OCI-M2 (cell line): ENCODE data around the gene GPRC5A.

Source experiments
- DNase-seq: peaks from one replicate; lab custom pipeline; 2025; ENCODE audit not compliant: unreplicated experiment; lab: John Stamatoyannopoulos, UW

GPRC5A gene

DNA sequence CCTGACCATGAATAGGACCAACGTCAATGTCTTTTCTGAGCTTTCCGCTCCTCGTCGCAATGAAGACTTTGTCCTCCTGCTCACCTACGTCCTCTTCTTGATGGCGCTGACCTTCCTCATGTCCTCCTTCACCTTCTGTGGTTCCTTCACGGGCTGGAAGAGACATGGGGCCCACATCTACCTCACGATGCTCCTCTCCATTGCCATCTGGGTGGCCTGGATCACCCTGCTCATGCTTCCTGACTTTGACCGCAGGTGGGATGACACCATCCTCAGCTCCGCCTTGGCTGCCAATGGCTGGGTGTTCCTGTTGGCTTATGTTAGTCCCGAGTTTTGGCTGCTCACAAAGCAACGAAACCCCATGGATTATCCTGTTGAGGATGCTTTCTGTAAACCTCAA lies 17.3 kb downstream of the GPRC5A start:
- no peak for DNase-seq

DNA sequence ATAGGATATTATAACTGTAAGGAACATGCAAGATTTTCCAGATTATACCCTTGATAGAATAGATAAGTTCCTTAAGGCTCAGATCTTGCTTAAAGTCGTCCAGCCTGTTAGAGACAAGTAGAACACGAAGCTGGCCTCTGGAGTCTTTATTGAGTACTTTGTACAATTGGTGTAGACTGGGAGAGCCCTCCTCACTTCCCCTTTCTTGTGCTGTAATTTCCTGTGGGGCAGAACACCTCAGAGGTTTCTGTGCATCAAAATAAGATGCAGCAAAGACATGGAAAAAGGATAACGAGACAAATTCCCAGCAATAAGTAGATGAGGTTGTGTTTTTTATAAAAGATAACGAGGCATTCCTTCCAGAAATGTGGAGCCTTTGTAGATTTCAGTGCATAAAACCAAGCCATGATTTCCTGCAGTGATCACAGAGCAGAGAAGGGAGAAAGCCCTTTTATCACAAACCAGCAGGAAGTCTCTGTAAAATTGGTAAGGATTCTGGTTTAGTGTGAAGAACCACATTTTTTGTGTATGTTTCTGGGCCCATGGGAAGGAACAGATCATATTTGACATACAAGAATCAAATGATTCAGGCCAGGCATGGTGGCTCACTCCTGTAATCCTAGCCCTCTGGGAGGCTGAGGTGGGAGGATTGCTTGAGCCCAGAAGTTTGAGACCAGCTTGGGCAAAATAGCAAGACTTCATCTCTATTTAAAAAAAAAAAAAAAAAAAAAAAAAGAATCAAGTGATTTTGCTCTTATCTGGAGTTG lies 18.0 kb downstream of the GPRC5A start:
- DNase-seq: no peak

DNA sequence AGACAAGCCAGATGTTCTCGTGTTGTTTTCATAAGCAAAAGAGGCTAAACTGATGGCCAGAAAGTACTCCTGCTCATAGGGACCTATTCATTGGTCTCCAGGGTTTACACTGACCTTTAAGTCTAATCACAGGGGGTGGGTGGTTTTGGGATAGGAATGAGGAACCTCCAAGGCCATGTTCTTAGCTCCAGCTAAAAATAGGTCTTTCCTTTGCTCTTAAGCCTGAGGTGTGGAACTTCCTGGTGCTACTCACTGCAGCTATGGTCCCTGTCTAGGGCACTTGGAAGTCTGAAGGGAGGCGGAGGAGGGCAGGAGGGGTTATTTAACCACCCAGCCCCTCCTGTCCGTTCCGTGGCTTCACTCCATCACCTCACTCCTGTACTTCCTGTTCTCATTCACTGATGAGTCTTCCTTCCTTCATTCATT lies 18.6 kb downstream of the GPRC5A start:
- no peak for DNase-seq

DNA sequence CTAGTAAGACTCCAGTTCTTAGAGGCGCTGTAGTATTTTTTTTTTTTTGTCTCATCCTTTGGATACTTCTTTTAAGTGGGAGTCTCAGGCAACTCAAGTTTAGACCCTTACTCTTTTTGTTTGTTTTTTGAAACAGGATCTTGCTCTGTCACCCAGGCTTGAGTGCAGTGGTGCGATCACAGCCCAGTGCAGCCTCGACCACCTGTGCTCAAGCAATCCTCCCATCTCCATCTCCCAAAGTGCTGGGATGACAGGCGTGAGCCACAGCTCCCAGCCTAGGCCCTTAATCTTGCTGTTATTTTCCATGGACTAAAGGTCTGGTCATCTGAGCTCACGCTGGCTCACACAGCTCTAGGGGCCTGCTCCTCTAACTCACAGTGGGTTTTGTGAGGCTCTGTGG lies 21.3 kb downstream of the GPRC5A start:
- DNase-seq: no peak

DNA sequence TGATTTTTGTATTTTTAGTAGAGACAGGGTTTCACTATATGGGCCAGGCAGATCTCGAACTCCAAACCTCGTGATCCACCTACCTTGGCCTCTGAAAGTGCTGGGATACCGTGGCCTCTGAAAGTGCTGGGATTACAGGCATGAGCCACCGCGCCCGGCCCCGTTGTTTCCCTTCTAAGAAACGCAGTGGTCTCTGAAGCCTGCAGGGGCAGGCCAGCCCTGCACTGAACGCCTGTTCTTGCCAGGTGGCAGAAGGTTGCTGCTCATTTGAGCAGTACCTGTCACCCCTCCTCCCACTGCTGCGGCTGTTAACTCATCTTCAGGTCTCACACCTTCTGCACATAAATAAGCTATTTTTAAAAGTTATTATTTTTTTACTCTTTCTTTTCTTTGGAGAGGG lies 24.3 kb downstream of the GPRC5A start:
- no peak for DNase-seq

DNA sequence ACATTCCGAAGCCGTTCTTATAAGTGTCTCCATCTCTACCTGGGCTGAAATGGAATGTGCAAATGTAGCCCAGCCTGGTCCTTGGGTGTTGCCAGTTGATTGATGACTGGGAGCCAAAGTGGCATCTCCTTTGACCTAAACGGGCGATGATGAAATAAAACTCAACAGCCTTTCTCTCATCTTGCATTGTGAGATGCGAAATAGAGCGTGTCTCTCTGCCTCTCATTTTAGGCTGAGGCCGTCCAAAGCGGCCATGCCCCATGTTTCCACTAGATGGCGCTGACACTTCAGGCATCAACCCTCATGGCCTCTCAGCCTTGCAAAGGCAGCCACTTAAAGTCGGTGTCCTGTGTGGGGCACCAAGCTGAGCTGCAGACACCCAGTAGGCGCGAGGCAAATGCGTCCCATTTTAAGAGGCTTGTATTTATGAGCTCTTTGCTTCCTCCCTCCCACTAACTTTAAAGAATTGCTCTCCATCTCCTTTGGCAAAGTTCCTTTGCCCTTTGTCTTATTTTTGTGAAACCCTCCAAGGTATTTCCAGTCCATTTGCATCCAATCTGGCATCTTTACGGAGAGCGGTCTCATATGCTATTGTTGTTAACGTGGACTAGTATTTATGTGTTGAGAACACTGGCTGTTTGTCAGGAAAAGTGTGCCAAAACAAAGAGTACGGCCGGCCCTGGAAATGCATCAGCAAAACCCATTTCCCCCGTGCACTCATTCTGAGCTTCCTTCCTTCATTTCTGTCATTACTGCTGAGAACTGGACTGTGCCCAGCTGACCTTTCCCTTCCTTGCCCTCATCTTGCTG lies 25.0 kb downstream of the GPRC5A start:
- DNase-seq: no peak

DNA sequence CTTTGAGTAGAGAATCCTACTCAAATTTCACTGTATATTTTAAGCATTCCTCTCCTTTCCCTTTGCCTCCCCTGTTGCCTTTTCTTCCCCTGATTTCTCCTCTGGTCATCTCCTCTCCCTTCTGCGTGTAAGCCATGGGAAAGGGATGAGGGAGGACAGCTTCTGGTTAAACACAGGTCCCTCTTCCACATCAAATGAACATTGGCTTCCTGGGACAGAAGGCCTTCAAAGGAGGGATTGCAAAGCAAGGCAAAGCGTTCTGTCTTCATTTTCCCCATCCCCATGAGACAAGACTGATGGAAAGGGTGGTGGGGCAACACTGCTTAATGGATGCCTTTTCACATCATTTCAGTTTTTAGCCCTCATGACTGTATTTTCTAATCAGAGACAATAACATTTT lies 26.2 kb downstream of the GPRC5A start:
- DNase-seq: no peak

DNA sequence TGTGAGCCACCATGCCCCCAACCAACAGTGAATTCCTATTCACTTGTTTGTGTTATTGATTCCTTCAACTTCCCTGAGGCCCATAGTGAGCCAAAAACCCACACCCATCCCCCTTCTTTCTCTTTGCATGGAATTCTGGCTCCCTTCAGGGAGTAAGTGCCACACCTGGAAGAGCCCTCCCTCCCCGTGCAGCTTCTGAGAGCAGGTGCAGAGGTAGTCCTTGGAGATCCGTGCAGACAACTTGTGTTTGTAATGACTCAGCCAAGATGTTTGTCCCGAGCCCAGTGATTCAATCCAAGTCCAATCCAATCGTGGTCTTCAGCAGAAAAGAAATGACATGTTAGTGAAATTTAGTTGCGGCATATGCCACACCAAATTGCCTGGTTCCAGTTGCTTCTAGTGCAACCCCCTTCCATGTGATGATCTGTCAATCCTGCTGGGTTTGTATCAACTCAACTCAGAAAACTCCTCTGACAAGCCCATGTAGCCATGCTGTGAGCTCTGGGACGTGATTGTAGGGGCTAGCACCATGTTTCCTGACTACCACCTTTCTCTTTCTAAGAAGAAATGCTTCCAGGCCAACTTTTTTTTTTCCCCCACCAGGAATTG lies 27.5 kb downstream of the GPRC5A start:
- no peak for DNase-seq

DNA sequence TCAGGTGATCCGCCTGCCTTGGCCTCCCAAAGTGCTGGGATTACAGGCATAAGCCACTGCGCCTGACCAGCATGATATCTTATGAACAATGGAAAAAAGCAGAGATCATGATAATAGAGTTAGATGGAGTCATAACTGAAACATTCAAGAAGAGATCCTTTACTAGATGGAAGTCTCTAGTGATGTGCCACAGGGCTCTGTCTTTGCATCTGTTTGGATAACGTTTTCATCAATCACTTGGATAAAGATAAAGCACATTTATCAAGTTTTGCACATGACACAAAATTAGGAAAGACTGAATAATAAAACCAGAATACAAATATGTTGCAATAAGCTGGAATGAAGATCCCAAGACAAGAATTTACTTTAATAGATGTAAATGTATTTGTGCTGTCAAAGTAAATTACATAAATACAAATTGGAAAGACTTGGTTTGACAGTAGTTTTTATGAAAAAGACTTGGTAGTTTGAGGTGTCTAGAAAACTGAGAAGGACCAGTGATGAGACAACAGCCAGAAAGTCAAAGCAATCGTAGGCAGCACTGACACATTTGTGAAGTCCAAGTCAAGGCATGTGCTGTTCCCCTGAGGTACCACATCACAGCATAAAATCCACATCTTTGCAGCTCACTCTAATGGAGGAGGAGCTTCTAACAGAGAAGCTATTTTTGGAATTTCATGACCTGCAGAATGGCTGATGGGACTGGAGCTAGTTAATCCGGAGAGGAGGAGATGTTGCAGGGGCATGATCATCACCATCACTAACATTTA lies 28.5 kb downstream of the GPRC5A start:
- DNase-seq: no peak

DNA sequence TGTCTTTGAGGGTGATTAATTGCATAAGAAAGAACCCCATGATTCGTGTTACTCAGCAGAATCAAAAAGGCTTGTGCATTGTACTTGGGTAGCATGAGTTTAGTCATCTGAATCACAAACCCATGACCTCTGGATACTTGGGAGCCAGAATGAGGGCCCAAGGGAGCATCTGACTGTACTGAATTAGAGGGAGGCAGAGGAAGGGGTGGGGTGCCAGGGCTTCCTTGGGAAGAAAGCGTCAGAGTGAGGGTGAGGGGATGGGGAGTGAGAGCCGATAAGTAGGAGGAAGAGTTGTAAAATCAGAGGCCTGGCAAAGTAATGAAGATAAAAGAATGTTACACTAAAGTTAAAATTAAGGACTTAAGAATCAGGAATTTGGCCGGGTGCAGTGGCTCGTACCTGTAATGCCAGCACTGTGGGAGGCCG lies 30.8 kb downstream of the GPRC5A start:
- DNase-seq: no peak

DNA sequence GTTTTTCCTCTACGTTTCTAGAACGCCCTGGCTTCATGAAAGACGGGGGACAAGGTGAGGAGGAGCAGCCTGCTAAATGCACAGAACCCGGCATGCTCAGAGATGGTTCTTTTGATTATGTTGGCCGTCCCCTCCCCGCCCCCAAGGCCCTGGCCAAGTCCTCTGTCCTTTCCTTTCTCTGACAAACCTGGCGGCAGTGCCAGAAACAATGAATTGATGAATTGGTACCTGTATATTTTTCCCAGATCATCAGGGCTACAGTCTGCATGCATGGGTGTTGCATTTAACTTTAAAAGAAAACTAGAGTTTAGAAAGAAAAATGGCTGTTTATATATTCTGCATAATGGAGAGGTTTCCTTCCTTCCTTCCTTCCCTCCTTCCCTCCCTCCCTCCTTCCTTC lies 31.6 kb downstream of the GPRC5A start:
- DNase-seq: no peak

DNA sequence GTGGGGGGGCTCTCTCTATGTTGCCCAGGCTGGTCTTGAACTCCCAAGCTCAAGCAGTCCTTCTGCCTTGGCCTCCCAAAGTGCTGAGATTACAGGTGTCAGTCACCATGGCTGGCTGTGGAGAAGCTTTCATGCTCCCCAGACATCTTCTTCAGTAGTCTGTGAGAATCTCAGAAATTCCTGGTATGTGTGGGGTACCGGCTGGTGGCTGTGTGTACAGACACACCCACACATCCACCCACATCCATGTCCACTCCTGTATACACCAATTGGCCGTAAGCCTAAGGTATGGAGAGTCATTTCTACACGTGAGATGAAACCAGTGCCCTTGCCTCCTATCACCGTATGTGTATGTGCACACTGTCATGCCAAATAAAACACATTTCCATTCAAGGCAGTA lies 32.8 kb downstream of the GPRC5A start:
- DNase-seq: no peak

DNA sequence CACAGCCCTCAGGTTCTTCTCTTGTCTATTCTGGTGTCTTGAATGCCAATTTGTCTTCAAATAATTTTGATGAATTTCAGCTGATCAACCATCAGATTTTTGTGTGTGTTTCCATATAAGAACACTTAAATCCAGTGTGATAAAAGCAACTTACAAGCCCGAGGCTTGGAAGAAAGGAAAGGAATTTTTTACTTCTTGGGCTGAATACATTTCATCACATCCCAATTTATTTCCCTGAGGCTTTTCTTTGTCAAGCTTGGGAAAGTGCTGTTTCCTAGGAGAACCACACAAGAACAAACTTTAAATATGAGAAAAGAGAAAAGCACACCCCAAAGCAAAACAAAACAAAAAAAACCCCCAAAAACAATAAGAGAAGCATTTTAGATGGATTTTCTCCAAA lies 34.0 kb downstream of the GPRC5A start:
- no peak for DNase-seq

DNA sequence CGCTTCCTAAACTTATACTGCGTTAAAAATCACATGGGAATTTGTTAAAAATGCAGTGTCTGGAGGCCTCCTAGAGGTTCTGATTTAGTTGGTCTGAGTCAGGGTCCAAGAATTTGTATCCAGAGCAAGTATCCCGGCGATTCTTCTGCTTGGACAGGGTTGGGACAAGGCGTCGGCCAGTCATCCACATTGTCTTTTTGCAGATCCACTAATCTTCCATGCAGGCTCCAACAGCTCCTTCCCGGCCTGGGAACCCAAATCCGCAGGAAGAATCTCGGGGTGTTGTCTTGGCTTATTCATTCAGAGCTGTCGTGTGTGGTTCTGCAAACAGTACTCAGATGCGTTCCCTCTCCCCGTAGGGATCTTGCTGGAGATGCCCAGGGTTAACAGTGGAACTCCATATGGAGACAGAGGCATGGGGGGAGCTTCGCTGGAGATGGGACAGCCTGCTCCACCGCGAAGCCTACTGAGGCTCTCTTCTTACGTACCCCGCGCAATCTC lies 35.3 kb downstream of the GPRC5A start:
- DNase-seq: no peak

DNA sequence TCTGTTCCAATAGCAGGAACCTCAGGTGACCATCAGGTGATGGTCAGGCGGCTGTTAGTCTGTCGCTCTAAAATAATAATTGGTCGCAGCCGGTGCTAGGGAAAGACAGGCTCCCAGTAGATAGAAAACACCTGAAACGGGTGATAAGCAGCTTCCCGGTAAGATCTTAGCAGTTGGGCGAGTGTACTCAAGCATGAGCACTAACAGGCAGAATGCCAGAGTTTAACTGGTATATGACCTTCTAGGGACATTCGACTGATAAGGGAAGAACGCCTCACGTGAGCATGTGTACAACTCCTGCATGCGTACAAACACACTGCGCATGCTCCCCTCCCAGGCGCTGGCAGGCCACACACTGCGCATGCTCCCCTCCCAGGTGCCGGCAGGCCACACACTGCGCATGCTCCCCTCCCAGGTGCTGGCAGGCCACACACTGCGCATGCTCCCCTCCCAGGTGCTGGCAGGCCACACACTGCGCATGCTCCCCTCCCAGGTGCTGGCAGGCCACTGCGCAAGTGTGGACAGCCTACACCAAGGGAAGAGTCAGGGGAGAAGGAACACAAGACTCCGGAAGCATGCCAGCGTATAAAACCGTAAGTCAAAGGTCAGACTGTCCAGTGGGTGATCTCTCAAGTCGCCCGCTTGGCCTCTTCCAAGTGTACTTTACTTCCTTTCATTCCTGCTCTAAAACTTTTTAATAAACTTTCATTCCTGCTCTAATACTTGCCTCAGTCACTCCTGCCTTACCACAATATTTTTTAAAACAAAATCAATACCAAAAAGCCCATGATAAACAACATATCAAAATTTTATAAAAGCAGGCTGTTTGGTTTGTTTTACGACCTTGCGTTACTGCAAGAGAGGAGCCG lies 36.1 kb downstream of the GPRC5A start:
- DNase-seq: no peak

DNA sequence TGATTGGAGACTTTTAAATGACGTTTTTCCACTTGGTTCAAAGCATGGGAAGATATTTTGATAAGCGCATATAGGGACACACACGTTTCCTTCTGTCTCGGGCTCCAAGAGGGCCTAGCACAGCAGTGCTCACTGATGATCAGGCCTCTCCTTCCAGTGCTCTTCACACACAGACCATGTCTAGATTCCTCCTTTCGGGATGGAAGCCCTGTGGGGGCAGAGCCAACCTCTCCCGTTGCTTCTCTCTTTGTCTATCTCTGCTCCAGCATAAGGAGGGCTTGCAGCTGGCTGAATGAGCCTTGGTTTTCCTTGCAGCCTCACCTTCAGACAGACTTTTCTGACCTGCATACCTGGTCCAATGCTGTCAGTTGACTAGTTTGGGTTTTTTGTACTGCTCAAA lies 38.3 kb downstream of the GPRC5A start:
- DNase-seq: no peak

DNA sequence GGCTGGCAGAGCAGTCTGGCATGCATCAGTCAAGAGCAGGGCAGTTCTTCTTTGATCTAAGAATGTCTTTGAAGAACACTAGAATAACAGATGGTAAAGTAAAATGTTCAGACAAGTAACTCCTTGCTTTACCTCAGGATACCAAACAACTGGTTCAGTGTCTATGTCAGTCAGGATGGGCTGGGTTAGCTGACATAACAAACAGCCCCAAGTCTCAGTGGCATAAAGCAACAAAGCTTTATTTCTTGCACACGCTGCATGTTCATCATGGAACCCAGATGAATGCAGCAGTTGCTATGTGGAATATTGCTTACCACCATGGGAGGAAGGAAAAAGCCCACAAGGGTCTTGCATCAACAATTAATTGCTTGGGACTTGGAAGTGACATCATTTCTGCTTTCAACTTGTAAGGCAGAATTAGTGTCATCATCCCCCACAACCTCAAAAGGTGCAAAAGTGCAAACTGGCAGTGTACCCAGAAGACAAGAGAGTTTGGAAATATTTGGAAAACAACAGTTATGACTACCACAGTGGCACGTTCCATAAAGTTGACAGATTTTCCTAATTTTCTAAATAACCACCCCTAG lies 39.4 kb downstream of the GPRC5A start:
- DNase-seq: no peak

DNA sequence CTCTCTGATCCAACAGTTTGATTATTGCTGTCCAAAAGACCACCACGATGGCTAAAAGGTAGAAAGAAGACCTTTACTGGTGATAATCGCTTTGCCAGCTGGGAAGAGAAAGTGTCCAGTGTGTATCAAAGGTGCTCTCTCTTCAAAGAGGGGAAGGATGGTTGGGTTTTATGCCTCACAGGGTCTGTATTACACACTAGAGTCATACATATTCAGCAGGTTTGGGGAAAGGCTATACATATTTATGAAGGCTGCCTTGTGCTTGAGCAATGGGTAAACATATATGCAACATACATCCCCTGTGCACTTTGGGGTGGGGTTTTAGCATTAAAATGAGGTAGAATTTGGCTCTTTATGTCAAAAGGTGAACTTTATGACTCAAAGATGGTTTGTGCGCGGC lies 42.4 kb downstream of the GPRC5A start:
- DNase-seq: no peak

DNA sequence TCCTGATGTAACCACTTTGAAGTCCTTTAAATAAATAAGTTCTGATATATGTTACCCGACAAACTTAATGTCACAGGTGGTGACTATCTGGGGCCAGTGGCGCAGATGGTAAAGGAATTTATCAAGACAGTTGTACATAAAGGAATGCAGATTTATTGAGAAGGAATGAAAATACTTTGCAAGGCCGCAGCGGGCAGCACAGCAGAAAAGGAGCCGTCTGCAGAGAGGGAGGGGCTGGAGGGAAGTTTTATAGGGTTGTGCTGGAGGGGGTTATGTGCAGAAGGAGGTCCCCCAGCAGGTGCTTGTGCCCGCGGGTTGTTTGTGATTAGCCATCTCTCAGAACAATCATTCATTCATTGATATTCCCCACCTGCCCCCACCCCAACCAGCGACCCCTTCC lies 43.2 kb downstream of the GPRC5A start:
- no peak for DNase-seq

DNA sequence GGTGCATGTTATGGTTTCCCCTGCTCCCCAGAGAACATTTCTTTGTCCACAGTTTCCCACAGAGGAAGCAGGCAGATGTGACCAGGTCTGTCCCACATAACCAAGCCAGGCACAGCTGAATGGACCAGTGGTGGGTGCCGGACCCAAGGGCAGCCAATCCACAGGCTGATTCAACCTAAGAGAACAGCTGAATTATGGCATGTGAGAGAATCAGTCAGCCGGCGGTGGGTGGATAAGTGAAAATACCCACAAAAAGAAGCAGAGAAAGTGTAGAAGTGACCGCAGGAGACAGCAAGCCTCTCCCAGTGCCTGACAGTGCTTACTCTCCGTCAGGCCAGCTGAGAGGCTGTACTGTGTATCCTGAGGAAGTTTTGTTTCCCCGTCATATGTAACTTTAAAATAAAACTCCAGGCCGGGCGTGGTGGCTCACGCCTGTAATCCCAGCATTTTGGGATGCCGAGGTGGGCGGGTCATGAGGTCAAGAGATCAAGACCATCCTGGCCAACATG lies 45.7 kb downstream of the GPRC5A start:
- DNase-seq: no peak
